Activated naive CD4-positive, alpha-beta T cell treated with anti-CD3 and anti-CD28 coated beads for 36 hours (primary cell): ENCODE measurements around the gene CTNNA2. TPM values are rescaled to one million over a fixed set of nuclear protein-coding genes. Genes with fewer than 3 reads are reported as not detected.
"Not testable (repeated sequence)": the region's sequence is repeated elsewhere in the genome, so short reads cannot be mapped to it uniquely, and the experiment has no call there.

ENCODE experiments used
- CTCF ChIA-PET: fragments of 350-600 bp; sonication (Branson Sonifier 250); formaldehyde crosslinking; loops from one replicate; lab custom pipeline; 2021; ENCODE audit warnings: antibody characterized with exemption; lab: Charles Lee
- DNase-seq: peaks from one replicate; pipeline ENCODE4 v3.0.0-alpha.2; 2020
- H3K27ac Mint-ChIP-seq: one replicate; pipeline ENCODE4 v1.8.0; 2021; ENCODE audit warnings: mild to moderate bottlenecking, mixed read lengths
- H3K27me3 Mint-ChIP-seq: one replicate; pipeline ENCODE4 v1.8.0; 2021; ENCODE audit warnings: low read depth, mixed read lengths
- H3K36me3 Mint-ChIP-seq: one replicate; pipeline ENCODE4 v1.8.0; 2021; ENCODE audit warnings: low read depth, mixed read lengths
- H3K4me1 Mint-ChIP-seq: one replicate; pipeline ENCODE4 v1.8.0; 2021; ENCODE audit warnings: low read depth, mixed read lengths
- H3K4me3 Mint-ChIP-seq: one replicate; pipeline ENCODE4 v1.8.0; 2021; ENCODE audit warnings: mild to moderate bottlenecking, moderate library complexity, mixed read lengths
- H3K9me3 Mint-ChIP-seq: one replicate; pipeline ENCODE4 v1.8.0; 2021; ENCODE audit warnings: mixed read lengths
- intact Hi-C: fragments of 100-400 bp; cut with micrococcal nuclease; formaldehyde crosslinking; loops from one replicate; pipeline ENCODE4 v1.15.1; 2023
- total RNA-seq, 2 experiments: library from RNA; stranded (reverse); gene quantifications; one replicate each; pipeline ENCODE4 v1.2.3, GENCODE V29; 2021

The CTNNA2 gene
- total RNA-seq, 2 experiments from 2014 or later, result not detected

DNA sequence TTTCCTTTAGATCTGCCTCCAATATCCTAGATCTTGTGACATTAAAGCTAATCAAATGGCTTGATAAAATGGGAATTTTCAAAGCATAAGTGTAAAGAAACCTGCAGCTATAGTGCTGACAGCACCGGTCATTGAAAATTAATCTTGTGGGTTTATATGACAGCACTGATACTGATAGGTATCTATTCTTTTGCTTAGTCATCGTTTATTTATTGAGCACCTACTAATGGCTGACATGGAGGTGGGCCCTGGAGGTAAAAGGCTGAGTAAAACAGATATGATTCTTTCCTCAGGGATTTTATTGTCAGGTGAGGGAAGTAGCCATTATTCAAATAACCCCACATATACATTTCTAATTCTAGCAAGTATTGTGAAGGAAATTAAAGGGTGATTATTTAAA is 509.2 kb downstream of the CTNNA2 start:
- intact Hi-C loops, result no loop called here

DNA sequence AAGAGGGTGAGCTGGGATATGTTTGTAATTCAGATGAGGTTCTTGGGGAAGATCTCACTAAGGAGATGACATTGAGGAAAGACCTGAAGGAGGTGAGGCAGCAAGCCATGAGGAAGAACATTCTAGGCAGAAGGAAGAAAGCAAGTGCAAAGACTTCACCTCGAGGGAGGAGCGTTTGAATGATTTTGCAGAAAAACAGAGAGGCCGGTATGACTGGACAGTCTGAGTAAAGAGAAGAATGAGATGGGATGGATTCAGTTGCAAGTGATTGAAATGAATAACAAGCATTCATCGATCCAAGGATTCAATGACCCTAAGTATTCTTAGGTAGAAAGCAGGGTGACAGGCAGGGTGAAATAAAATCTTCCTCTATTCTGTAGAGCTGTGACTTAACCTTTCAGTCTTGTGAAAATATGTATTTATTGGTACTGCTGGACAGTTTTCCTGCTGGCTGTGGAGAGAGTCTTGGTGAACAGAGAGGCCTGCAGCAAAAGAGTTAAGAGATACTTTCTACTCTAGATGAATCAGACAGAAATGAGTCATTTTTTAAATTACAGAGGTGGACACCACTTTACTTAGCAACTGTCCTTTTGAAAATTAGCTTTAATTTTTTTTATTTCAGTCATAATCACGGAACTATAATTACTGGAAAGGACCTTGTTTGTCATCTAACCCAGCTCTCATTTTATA is 513.3 kb downstream of the CTNNA2 start:
- Mint-ChIP-seq H3K4me3 (no peak overlapping the region), H3K27ac (no peak overlapping the region), H3K27me3 (peaks cover 5% of the 10 kb centered on the region), H3K4me1 (no peaks in the 10 kb centered on the region), H3K9me3 (no peaks in the 10 kb centered on the region), H3K36me3 (no peaks in the 10 kb centered on the region)
- CTCF ChIA-PET, result no interaction called here
- intact Hi-C loops, result no loop called here
- no peak for DNase-seq

More for the DNA sequence above, 509.2 kb downstream of the CTNNA2 start:
- Mint-ChIP-seq H3K27me3 (peaks cover 3% of the 10 kb centered on the region), H3K9me3 (no peaks in the 10 kb centered on the region), H3K27ac (no peak overlapping the region), H3K4me1 (no peaks in the 10 kb centered on the region), H3K36me3 (no peaks in the 10 kb centered on the region), H3K4me3 (no peak overlapping the region)
- CTCF ChIA-PET, result no interaction called here
- DNase-seq, result no peak

DNA sequence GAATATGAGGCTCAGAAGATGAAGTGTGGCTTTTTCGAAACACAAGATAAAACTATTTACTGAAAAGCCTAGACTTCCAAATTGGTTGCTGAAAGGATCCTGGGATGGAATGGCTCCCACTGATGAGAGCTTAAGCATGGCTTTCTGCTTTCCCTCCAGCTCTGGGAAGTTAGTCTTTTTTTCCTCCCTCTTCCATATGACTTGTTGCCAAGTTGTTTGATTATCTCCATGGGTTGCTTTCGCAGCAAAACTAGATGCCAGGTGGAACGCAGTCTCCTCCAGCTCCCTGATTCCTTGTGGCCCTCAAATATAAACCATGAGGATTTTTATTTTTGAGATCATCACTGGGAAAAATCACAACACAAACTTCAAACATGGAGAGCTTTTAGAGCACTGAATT is 515.2 kb downstream of the CTNNA2 start:
- H3K4me3 Mint-ChIP-seq, result no peak overlapping the region
- no peaks in the 10 kb centered on the region for H3K4me1 Mint-ChIP-seq
- DNase-seq, result no peak
- intact Hi-C loops, result no loop called here
- no peaks in the 10 kb centered on the region for H3K9me3 Mint-ChIP-seq
- H3K27ac Mint-ChIP-seq, result no peak overlapping the region
- CTCF ChIA-PET, result no interaction called here
- no peaks in the 10 kb centered on the region for H3K36me3 Mint-ChIP-seq
- H3K27me3 Mint-ChIP-seq, result peaks cover 5% of the 10 kb centered on the region

DNA sequence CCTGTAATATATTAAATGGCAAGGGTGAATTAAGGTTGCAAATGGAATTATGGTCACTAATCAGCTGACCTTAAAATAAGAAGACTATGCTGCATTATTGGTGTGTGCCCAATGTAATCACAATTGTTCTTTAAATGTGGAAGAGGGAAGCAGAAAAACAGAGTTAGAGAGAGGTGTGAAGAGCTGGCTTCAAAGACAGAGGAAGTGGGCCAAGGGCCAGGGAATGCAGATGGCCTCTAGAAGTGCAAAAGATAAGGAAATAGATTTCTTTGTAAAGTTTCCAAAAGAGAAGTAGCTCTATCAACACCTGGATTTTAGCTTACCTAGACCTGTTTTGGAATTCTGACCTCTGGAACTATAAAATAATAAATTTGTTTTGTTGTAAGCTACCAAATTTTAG is 515.7 kb downstream of the CTNNA2 start:
- Mint-ChIP-seq H3K4me3 (no peak overlapping the region), H3K27me3 (peaks cover 5% of the 10 kb centered on the region), H3K36me3 (no peaks in the 10 kb centered on the region), H3K27ac (no peak overlapping the region), H3K9me3 (no peaks in the 10 kb centered on the region), H3K4me1 (no peaks in the 10 kb centered on the region)
- CTCF ChIA-PET, result interaction anchor here (0.7 kb wide), 1 partner anchor 22 kb away, joined by 3 read pairs; no protein-coding TSS in a partner anchor
- DNase-seq, result no peak
- intact Hi-C loops, result no loop called here

DNA sequence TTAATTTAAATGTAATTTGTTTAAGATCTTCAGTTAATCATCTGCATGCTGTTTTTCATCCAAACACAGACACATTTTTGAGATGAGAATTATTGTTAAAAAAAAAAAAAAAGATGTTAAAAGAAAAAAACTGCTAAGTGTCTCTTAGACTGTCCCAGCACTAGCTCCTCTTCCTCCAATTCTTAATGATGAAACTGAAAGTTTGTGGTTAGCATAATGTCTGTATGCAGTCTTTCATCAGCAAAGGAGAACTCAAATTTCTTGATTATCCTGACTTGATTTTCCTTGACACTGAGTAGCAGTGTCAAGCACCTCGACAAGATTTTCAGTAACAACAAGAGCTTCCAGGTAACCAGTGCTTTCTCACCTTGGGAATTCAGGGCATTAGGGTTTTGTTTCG is 517.3 kb downstream of the CTNNA2 start:
- Mint-ChIP-seq H3K36me3 (no peaks in the 10 kb centered on the region), H3K4me1 (no peaks in the 10 kb centered on the region), H3K9me3 (no peaks in the 10 kb centered on the region), H3K27me3 (peaks cover 2% of the 10 kb centered on the region), H3K4me3 (no peak overlapping the region), H3K27ac (no peak overlapping the region)
- CTCF ChIA-PET, result no interaction called here
- DNase-seq, result no peak
- intact Hi-C loops, result no loop called here

DNA sequence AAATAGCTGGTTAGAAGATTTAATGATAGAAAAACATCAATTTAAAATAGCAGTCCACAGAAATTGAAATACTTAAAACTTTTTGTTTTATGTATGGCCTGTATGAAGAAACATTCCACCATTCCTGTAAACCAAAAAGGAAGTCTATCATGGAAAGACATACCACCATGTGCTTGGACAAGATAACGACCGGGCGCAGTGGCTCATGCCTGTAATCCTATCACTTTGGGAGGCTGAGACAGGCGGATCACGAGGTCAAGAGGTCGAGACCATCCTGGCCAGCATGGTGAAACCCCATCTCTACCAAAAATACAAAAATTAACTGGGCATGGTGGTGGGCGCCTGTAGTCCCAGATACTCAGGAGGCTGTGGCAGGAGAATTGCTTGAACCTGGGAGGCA is 519.8 kb downstream of the CTNNA2 start:
- H3K27me3 Mint-ChIP-seq, H3K9me3 Mint-ChIP-seq, DNase-seq, H3K36me3 Mint-ChIP-seq, CTCF ChIA-PET, H3K4me3 Mint-ChIP-seq, H3K4me1 Mint-ChIP-seq, intact Hi-C loops, H3K27ac Mint-ChIP-seq: not testable (repeated sequence)

DNA sequence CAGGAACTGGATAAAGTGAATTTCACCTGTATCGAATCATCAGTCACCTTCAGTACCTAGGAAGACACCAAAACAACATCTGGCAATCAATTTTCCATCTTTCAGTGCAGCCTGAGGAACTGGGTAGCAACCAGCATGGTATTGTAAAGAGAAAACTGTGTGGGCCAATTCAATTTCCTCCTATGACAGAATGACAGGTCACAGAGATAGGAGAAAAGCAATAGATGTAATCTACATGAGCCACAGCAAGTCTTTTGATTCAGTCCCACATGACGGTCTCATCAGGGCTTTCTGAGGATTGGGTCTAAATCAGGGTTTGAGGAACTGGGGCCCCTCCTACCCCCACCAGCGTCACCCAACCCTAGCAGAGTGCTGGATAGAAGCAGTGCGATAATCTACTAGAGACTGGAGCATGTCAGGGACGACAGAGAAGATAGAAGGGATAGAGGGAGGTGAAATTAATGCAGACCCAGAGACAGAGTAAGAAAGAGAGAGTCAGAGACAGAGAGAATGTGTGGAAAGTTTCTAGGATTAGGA is 523.0 kb downstream of the CTNNA2 start:
- H3K27me3 Mint-ChIP-seq, result no peaks in the 10 kb centered on the region
- H3K27ac Mint-ChIP-seq, result no peak overlapping the region
- H3K36me3 Mint-ChIP-seq, result no peaks in the 10 kb centered on the region
- intact Hi-C loops, result no loop called here
- H3K9me3 Mint-ChIP-seq, result no peaks in the 10 kb centered on the region
- CTCF ChIA-PET, result no interaction called here
- no peak overlapping the region for H3K4me3 Mint-ChIP-seq
- DNase-seq, result no peak
- no peaks in the 10 kb centered on the region for H3K4me1 Mint-ChIP-seq

DNA sequence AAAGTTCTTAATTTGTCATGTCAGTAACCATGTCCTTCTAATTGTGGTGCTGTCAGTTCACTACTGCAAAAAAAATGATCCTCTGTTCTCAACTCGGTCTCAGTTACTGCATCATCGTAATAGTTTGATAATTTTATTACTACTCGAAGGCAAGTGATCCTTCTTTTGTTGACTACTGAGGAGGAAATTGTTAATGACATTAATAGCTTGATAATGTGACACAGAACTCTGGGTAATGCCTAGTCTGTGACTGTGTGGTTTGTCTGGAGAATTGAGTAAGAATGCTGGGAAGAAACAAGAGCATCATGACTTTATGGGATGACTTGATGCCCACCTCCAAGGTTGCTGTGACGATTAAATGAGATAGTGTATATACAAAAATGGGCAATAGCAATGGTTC is 524.5 kb downstream of the CTNNA2 start:
- Mint-ChIP-seq H3K36me3 (no peaks in the 10 kb centered on the region), H3K27me3 (no peaks in the 10 kb centered on the region), H3K27ac (no peak overlapping the region), H3K9me3 (no peaks in the 10 kb centered on the region), H3K4me3 (no peak overlapping the region), H3K4me1 (no peaks in the 10 kb centered on the region)
- intact Hi-C loops, result no loop called here
- DNase-seq, result no peak
- CTCF ChIA-PET, result no interaction called here

DNA sequence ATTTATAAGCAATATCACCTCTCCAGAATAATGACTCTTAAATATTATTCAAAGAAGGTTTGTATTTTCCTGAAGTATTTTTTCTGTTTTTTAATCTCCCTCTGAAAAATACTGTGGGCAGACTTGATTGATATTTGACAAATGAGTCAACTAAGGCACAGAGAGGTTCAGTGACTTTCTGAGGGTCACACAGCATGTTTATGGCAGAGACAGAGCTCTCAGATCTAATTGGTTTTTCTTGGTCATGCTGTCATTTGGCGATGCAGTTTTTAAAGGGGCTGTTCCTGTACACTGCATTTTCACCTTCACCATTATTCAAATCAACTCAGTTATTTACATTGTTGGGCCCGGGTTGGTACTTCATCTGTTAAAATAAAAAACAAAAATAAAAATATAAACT is 527.4 kb downstream of the CTNNA2 start:
- Mint-ChIP-seq H3K4me1 (no peaks in the 10 kb centered on the region), H3K9me3 (no peaks in the 10 kb centered on the region)
- CTCF ChIA-PET, result no interaction called here

DNA sequence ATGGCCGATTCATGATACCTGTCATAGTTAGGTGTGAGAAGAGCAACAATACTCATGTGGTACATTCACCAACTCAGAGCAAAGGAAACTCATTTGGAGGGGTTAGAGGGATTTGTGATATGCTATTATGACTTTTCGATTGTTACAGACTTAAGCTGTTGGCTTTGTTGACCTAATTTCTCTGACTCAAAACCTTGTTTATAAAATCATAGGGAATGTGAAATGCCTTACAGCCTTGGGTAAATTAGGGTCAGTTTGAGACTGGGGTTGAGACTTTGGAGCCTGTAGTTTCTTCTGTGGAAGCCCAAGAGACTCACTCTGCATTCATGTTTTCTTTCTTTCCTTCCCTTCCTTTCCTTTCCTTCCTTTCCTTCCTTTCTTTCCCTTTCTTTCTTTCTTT is 529.8 kb downstream of the CTNNA2 start:
- Mint-ChIP-seq H3K4me1 (no peaks in the 10 kb centered on the region), H3K36me3 (no peaks in the 10 kb centered on the region), H3K4me3 (no peak overlapping the region), H3K9me3 (no peaks in the 10 kb centered on the region), H3K27me3 (peaks cover 2% of the 10 kb centered on the region), H3K27ac (no peak overlapping the region)
- no peak for DNase-seq
- CTCF ChIA-PET, result no interaction called here
- intact Hi-C loops, result no loop called here

More for the DNA sequence above, 527.4 kb downstream of the CTNNA2 start:
- no peaks in the 10 kb centered on the region for H3K36me3 Mint-ChIP-seq
- intact Hi-C loops, result no loop called here
- DNase-seq, result no peak
- no peak overlapping the region for H3K27ac Mint-ChIP-seq
- H3K27me3 Mint-ChIP-seq, result peaks cover 2% of the 10 kb centered on the region
- H3K4me3 Mint-ChIP-seq, result no peak overlapping the region

DNA sequence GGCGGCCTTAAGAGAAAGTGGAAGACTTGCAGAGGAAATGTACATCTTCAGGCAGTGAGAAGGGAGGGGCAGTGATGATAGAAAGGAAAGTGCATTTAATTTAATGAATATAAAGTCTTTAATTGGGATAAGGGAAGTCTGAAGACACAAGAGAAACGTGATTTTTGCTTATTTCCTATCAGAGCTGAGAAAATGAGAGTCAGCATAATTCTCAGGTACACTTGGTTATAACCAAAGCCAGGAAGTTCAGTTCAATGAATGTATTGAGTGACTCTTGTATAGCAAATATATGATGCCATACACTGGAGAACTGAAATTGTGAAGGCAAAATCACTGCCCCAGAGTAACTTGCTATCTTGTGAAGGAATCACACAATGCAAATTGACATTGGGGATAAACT is 535.4 kb downstream of the CTNNA2 start:
- intact Hi-C loops, result no loop called here
- DNase-seq, result no peak
- Mint-ChIP-seq H3K27me3 (peaks cover 4% of the 10 kb centered on the region), H3K9me3 (no peaks in the 10 kb centered on the region), H3K4me1 (no peaks in the 10 kb centered on the region), H3K4me3 (no peak overlapping the region), H3K36me3 (no peaks in the 10 kb centered on the region), H3K27ac (no peak overlapping the region)
- CTCF ChIA-PET, result no interaction called here

DNA sequence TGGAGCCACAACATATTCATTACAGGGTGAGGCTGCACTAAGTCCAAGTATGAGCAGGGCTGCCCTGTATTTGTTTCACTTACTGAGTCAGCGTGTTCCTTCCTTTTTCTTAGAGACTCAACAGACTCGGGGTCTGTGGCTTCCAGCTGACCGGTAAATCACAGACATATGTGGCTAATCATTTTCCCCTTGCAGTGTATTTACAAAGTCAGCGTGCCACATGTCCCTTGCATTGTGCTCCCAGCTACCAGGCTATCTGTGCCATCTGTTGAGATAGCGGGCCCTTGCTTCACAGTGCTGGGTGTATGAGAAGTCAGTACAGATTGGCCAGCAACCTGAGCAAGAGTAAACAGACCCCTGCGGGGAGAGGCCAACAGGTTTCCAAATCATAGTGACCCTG is 537.4 kb downstream of the CTNNA2 start:
- peaks cover 3% of the 10 kb centered on the region for H3K27me3 Mint-ChIP-seq
- intact Hi-C loops, result no loop called here
- no peak overlapping the region for H3K4me3 Mint-ChIP-seq

More for the DNA sequence above, 537.4 kb downstream of the CTNNA2 start:
- Mint-ChIP-seq H3K9me3 (no peaks in the 10 kb centered on the region), H3K4me1 (no peaks in the 10 kb centered on the region), H3K36me3 (no peaks in the 10 kb centered on the region), H3K27ac (no peak overlapping the region)
- DNase-seq, result no peak
- CTCF ChIA-PET, result interaction anchor here (1.2 kb wide), 1 partner anchor 21 kb away, joined by 3 read pairs; no protein-coding TSS in a partner anchor
